IMR-90 (cell line): ENCODE measurements around the gene MEGF9. TPM values are rescaled to one million over a fixed set of nuclear protein-coding genes. Genes with fewer than 3 reads are reported as not detected.

ENCODE experiments used
- ATAC-seq: fragments of 200-7000 bp; cut with Tn5 transposase; 2 replicates; pipeline ENCODE4 v1.9.1; 2020; ENCODE audit warnings: low read depth, mild to moderate bottlenecking, moderate library complexity
- BruUV-seq: library from RNA; stranded (reverse); fragments of 400-500 nt; replicated peaks from 2 replicates; lab custom pipeline; 2021; lab: Mats Ljungman, UMichigan
- CTCF ChIA-PET: fragments of 300-600 bp; formaldehyde crosslinking; extraction: SDS; loops from one replicate; lab custom pipeline; 2021; ENCODE audit warnings: antibody characterized with exemption; lab: Yijun Ruan, JAX
- POLR2A ChIA-PET: fragments of 300-600 bp; sonication (Branson Sonifier 250); formaldehyde crosslinking; loops from one replicate; lab custom pipeline; 2022; ENCODE audit warnings: antibody characterized with exemption; ENCODE audit not compliant: unreplicated experiment; lab: Charles Lee
- DNase-seq: peaks from one replicate; pipeline ENCODE4 v3.0.0; 2013
- H2AFZ ChIP-seq: replicated peaks from 2 replicates; pipeline ENCODE3; 2013; ENCODE audit warnings: low read length, mild to moderate bottlenecking; ENCODE audit not compliant: poor library complexity
- H2AK5ac ChIP-seq: 2 replicates; pipeline ENCODE4 v1.6.1; 2013; ENCODE audit warnings: low read depth, low read length, inconsistent platforms
- H2AK9ac ChIP-seq: replicated peaks from 2 replicates; pipeline ENCODE3; 2013; ENCODE audit warnings: mild to moderate bottlenecking, low read depth, low read length, moderate library complexity; ENCODE audit not compliant: poor library complexity
- H2BK120ac ChIP-seq: 2 replicates; pipeline ENCODE4 v1.6.1; 2013; ENCODE audit warnings: low read depth, low read length, inconsistent platforms
- H2BK15ac ChIP-seq: 3 replicates; pipeline ENCODE4 v1.6.1; 2013; ENCODE audit warnings: low read depth, low read length, inconsistent platforms
- H2BK20ac ChIP-seq: 2 replicates; pipeline ENCODE4 v1.6.1; 2013; ENCODE audit warnings: low read depth, mild to moderate bottlenecking, inconsistent platforms, low read length, moderate library complexity
- H2BK5ac ChIP-seq: 2 replicates; pipeline ENCODE4 v1.6.1; 2013; ENCODE audit warnings: mild to moderate bottlenecking, low read depth, low read length, inconsistent platforms; ENCODE audit not compliant: poor library complexity, severe bottlenecking
- H3K14ac ChIP-seq: replicated peaks from 2 replicates; pipeline ENCODE4 v1.6.1; 2013; ENCODE audit warnings: low read depth, low read length, inconsistent platforms
- H3K18ac ChIP-seq: 2 replicates; pipeline ENCODE4 v1.6.1; 2013; ENCODE audit warnings: low read depth, low read length, control low read depth
- H3K23ac ChIP-seq: 2 replicates; pipeline ENCODE4 v1.6.1; 2013; ENCODE audit warnings: low read depth, low read length, inconsistent platforms
- H3K27ac ChIP-seq: 2 replicates; pipeline ENCODE4 v1.5.1; 2013; ENCODE audit warnings: mild to moderate bottlenecking, control low read depth, low read length; ENCODE audit not compliant: insufficient read depth
- H3K27me3 ChIP-seq: 2 replicates; pipeline ENCODE4 v1.6.1; 2013; ENCODE audit warnings: low read length; ENCODE audit not compliant: control insufficient read depth, insufficient read depth
- H3K36me3 ChIP-seq: 2 replicates; pipeline ENCODE4 v1.6.1; 2013; ENCODE audit warnings: low read length, mixed read lengths; ENCODE audit not compliant: control insufficient read depth, insufficient read depth
- H3K4ac ChIP-seq: 2 replicates; pipeline ENCODE4 v1.6.1; 2013; ENCODE audit warnings: low read depth, low read length, inconsistent platforms
- H3K4me1 ChIP-seq: 2 replicates; pipeline ENCODE4 v1.6.1; 2013; ENCODE audit warnings: low read length, mixed read lengths; ENCODE audit not compliant: control insufficient read depth, insufficient read depth
- H3K4me2 ChIP-seq: 2 replicates; pipeline ENCODE4 v1.6.1; 2013; ENCODE audit warnings: low read depth, mild to moderate bottlenecking, control low read depth, low read length, moderate library complexity
- H3K4me3 ChIP-seq: 2 replicates; pipeline ENCODE4 v1.5.1; 2013; ENCODE audit warnings: low read depth, mild to moderate bottlenecking, control low read depth, low read length, moderate library complexity; ENCODE audit not compliant: insufficient read depth
- H3K56ac ChIP-seq: 2 replicates; pipeline ENCODE4 v1.6.1; 2013; ENCODE audit warnings: low read length, inconsistent platforms; ENCODE audit not compliant: insufficient read depth; ENCODE audit errors: extremely low read depth
- H3K79me1 ChIP-seq, 2 experiments: 2 replicates each; pipeline ENCODE4 v1.6.1; 2013; ENCODE audit warnings: low read length in 2 of 2, inconsistent platforms in 1 of 2, low read depth in 1 of 2
- H3K9ac ChIP-seq: 2 replicates; pipeline ENCODE4 v1.6.1; 2013; ENCODE audit warnings: low read depth, low read length, control low read depth
- H3K9me1 ChIP-seq: 2 replicates; pipeline ENCODE4 v1.6.1; 2013; ENCODE audit warnings: low read length, inconsistent platforms; ENCODE audit not compliant: insufficient read depth
- H3K9me3 ChIP-seq: 2 replicates; pipeline ENCODE4 v1.6.1; 2013; ENCODE audit warnings: low read length; ENCODE audit not compliant: control insufficient read depth, insufficient read depth
- H4K20me1 ChIP-seq: 2 replicates; pipeline ENCODE4 v1.6.1; 2013; ENCODE audit warnings: low read length, inconsistent platforms; ENCODE audit not compliant: insufficient read depth
- H4K5ac ChIP-seq: 2 replicates; pipeline ENCODE4 v1.6.1; 2013; ENCODE audit warnings: mild to moderate bottlenecking, low read depth, low read length, control low read depth
- H4K8ac ChIP-seq, 2 experiments: 2 replicates each; pipeline ENCODE4 v1.6.1; 2013; ENCODE audit warnings: low read depth in 2 of 2, low read length in 2 of 2, control low read depth in 1 of 2, inconsistent platforms in 1 of 2
- H4K91ac ChIP-seq: 2 replicates; pipeline ENCODE4 v1.6.1; 2013; ENCODE audit warnings: low read depth, low read length, inconsistent platforms; ENCODE audit not compliant: insufficient read depth
- BHLHE40 ChIP-seq: fragments of 150-350 bp; IDR thresholded peaks from 2 replicates; pipeline ENCODE4 v1.6.1; 2016; ENCODE audit warnings: mild to moderate bottlenecking, low read depth, low read length
- FOS ChIP-seq: fragments of 150-350 bp; IDR thresholded peaks from 2 replicates; pipeline ENCODE4 v1.6.1; 2016; ENCODE audit warnings: low read depth, low read length
- MXI1 ChIP-seq: IDR thresholded peaks from 2 replicates; pipeline ENCODE4 v1.6.1; 2012; ENCODE audit warnings: low read depth, mild to moderate bottlenecking, low read length, moderate library complexity, borderline replicate concordance
- POLR2A ChIP-seq: IDR thresholded peaks from 2 replicates; pipeline ENCODE4 v1.6.1; 2012; ENCODE audit warnings: mild to moderate bottlenecking, low read depth, low read length
- RAD21 ChIP-seq: IDR thresholded peaks from 2 replicates; pipeline ENCODE4 v1.6.1; 2012; ENCODE audit warnings: low read length, improper control_type of control experiment
- RCOR1 ChIP-seq: IDR thresholded peaks from 2 replicates; pipeline ENCODE4 v1.6.1; 2012; ENCODE audit warnings: mild to moderate bottlenecking, low read length, improper control_type of control experiment; ENCODE audit not compliant: insufficient replicate concordance
- WGBS, 2 experiments: methylation state at CpG; one replicate each; pipeline versions ENCODE4 v1.1.5 to v1.1.7; 2013; ENCODE audit warnings: missing lambda C conversion rate in 2 of 2; ENCODE audit not compliant: insufficient read length in 1 of 2; ENCODE audit errors: extremely low coverage in 2 of 2; 5-methylcytosine and 5-hydroxymethylcytosine counted together
- dilution Hi-C: fragments of 300-500 bp; cut with HindIII; formaldehyde crosslinking; loops from one replicate; pipeline ENCODE4 v1.14.3; 2018; ENCODE audit warnings: low sequenced_read_pairs; ENCODE audit not compliant: unreplicated experiment
- in situ Hi-C: fragments of 300-500 bp; cut with MboI; formaldehyde crosslinking; loops from 3 replicates; pipeline ENCODE4 v1.14.3; 2019; ENCODE audit warnings: low sequenced_read_pairs, inconsistent platforms, mixed read lengths
- intact Hi-C: fragments of 100-400 bp; cut with micrococcal nuclease; formaldehyde crosslinking; loops from 2 replicates; pipeline ENCODE4 v1.10.0; 2022
- polyA plus RNA-seq, 3 experiments: library from polyadenylated mRNA; depleted of rRNA; stranded (reverse); fragments of >200 nt; gene quantifications; 2 replicates each; pipeline ENCODE4 v1.2.3, GENCODE V29; 2012; ENCODE audit warnings: low replicate concordance in 1 of 3
- total RNA-seq: library from RNA; depleted of rRNA; stranded (reverse); fragments of >200 nt; gene quantifications from 2 replicates; pipeline ENCODE4 v1.2.3, GENCODE V29; 2012
- TF ChIP-seq, protein P1 (sequence below): fragments of 150-350 bp; IDR thresholded peaks from 2 replicates; pipeline ENCODE4 v1.6.1; 2016; ENCODE audit warnings: low read depth, mild to moderate bottlenecking, low read length, moderate library complexity, borderline replicate concordance
- TF ChIP-seq, protein P2 (sequence below): fragments of 150-350 bp; IDR thresholded peaks from 2 replicates; pipeline ENCODE4 v1.6.1; 2017; ENCODE audit warnings: mild to moderate bottlenecking, antibody characterized with exemption, low read length, low read depth

The MEGF9 gene
- total and polyA plus RNA-seq, 2 of the 4 experiments (the other 2 are of a cell fraction), result 3.4 TPM

- H3K4ac ChIP-seq, result no peak overlapping the region
- H3K4me3 ChIP-seq, result no peak overlapping the region
- peak; percentile 86 for ATAC-seq
- no CpG with 5 or more reads among the region's 4 CpGs for WGBS, 2 experiments
- DNase-seq, result peak; percentile 70
- H3K4me1 ChIP-seq, result peaks cover 2% of the 10 kb centered on the region; the same call in 1 of the 2 replicates
- no peak overlapping the region for H2AK5ac ChIP-seq
- H2BK20ac ChIP-seq, result no peak overlapping the region
- TF ChIP-seq POLR2A (no peak), MXI1 (no peak), RCOR1 (no peak), BHLHE40 (no peak), RAD21 (no peak), FOS (peak; percentile 35; the same call in 1 of the 2 replicates)
- TF ChIP-seq, protein P1, sequence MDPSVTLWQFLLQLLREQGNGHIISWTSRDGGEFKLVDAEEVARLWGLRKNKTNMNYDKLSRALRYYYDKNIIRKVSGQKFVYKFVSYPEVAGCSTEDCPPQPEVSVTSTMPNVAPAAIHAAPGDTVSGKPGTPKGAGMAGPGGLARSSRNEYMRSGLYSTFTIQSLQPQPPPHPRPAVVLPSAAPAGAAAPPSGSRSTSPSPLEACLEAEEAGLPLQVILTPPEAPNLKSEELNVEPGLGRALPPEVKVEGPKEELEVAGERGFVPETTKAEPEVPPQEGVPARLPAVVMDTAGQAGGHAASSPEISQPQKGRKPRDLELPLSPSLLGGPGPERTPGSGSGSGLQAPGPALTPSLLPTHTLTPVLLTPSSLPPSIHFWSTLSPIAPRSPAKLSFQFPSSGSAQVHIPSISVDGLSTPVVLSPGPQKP, result no peak
- TF ChIP-seq, protein P2, sequence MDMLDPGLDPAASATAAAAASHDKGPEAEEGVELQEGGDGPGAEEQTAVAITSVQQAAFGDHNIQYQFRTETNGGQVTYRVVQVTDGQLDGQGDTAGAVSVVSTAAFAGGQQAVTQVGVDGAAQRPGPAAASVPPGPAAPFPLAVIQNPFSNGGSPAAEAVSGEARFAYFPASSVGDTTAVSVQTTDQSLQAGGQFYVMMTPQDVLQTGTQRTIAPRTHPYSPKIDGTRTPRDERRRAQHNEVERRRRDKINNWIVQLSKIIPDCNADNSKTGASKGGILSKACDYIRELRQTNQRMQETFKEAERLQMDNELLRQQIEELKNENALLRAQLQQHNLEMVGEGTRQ, result no peak
- ChIA-PET CTCF (no interaction called here), POLR2A (no interaction called here)
- no peak overlapping the region for H3K18ac ChIP-seq
- no peak overlapping the region for H4K5ac ChIP-seq
- no peak overlapping the region for H3K4me2 ChIP-seq
- no peak overlapping the region for H3K27ac ChIP-seq
- no peaks in the 10 kb centered on the region for H3K27me3 ChIP-seq
- no TSS peak for BruUV-seq
- intact Hi-C loops (no loop called here), in situ Hi-C loops (no loop called here), dilution Hi-C loops (no loop called here)
- no peak overlapping the region for H2AFZ ChIP-seq
- H3K79me1 ChIP-seq, result peaks cover 2 to 3% of the 10 kb centered on the region in 2 experiments; a peak in 2 of 4 replicates
- H3K9me1 ChIP-seq, result no peaks in the 10 kb centered on the region
- no peak overlapping the region for H4K91ac ChIP-seq
- H2BK120ac ChIP-seq, result no peak overlapping the region
- no peak overlapping the region for H2BK15ac ChIP-seq
- H3K56ac ChIP-seq, result no peak overlapping the region
- no peak overlapping the region for H3K23ac ChIP-seq
- H4K8ac ChIP-seq, result no peak overlapping the region
- H3K14ac ChIP-seq, result no peak overlapping the region
- H3K9ac ChIP-seq, result no peak overlapping the region
- no peaks in the 10 kb centered on the region for H3K9me3 ChIP-seq
- 0 out of 2 replicates have a peak, but pooled peaks cover 1% of the 10 kb centered on the region for H3K36me3 ChIP-seq
- no peak overlapping the region for H2AK9ac ChIP-seq
- H2BK5ac ChIP-seq, result no peak overlapping the region
- H4K20me1 ChIP-seq, result no peaks in the 10 kb centered on the region
Observed at GRCh38 chr9:120655005-120655622, 59.2 kb downstream of the MEGF9 start.
